ENCODE data around the gene HTT.

DNA sequence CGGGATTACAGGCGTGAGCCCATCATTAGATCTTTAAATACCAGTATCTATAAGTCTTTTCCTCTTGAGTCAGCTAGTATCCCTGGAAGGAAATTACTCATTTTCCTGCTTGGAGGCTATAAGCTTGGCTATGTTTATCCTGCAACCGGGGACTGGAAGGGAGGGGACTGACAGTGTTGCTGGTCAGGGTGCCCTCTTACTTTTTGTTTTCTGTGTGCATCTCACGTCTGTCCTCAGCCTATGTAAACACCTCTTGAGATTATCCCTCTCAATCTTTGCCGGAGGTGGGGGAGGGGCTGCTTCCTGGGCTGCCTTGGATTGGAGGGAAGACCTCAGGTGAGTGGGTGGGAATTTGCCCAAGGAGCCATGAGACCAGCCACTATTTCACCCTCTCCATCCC lies 37.0 kb downstream of the HTT start:
- TF ChIP-seq CTCF (IDR thresholded peaks at IDR 0.05) = no peak
- TF ChIP-seq POLR2A (IDR thresholded peaks at IDR 0.05) = no peak

All from adrenal gland (tissue), 5 donors.